ENCODE measurements around the gene FRAS1. TPM values are rescaled to one million over a fixed set of nuclear protein-coding genes. Genes with fewer than 3 reads are reported as not detected.

FRAS1 gene
- total RNA-seq, 1 experiment from 2014 or later = 82.0 TPM

GRCh38 chr4:78167510-78167909 is 110.4 kb downstream of the FRAS1 start:
- no peaks in the 10 kb centered on the region for H3K36me3 Mint-ChIP-seq
- H3K9me3 Mint-ChIP-seq = no peaks in the 10 kb centered on the region
- no peaks in the 10 kb centered on the region for H3K27me3 Mint-ChIP-seq (ENCODE audit: low read depth)
- ChIA-PET CTCF (interaction anchor here (0.9 kb wide), 1 partner anchor 108 kb away, joined by 3 read pairs; no protein-coding TSS in a partner anchor), POLR2A (no interaction called here)
- TF ChIP-seq KAT7 (CRISPR knock-in tag; IDR thresholded peaks at IDR 0.05; ENCODE audit: borderline replicate concordance) (no peak), ZNF512 (CRISPR knock-in tag; IDR thresholded peaks at IDR 0.05; ENCODE audit: borderline replicate concordance) (no peak), ATF1 (CRISPR knock-in tag; IDR thresholded peaks at IDR 0.05) (no peak), SP1 (CRISPR knock-in tag; conservative IDR thresholded peaks at IDR 0.05) (no peak), CREB1 (CRISPR knock-in tag; IDR thresholded peaks at IDR 0.05) (no peak), GRHL2 (CRISPR knock-in tag; IDR thresholded peaks at IDR 0.05; ENCODE audit: insufficient replicate concordance, severe bottlenecking) (no peak), PRRX2 (CRISPR knock-in tag; IDR thresholded peaks at IDR 0.05) (no peak), ZNF425 (CRISPR knock-in tag; conservative IDR thresholded peaks at IDR 0.05) (no peak), ZNF416 (CRISPR knock-in tag; IDR thresholded peaks at IDR 0.05) (no peak), ZNF138 (CRISPR knock-in tag; conservative IDR thresholded peaks at IDR 0.05) (no peak), IRF1 (CRISPR knock-in tag; IDR thresholded peaks at IDR 0.05) (no peak), MYBL2 (CRISPR knock-in tag; IDR thresholded peaks at IDR 0.05) (no peak), ZNF263 (CRISPR knock-in tag; IDR thresholded peaks at IDR 0.05; ENCODE audit: low read depth) (no peak)
- no peak for ATAC-seq
- H3K27ac Mint-ChIP-seq = no peak overlapping the region
- no peak for DNase-seq (ENCODE audit: low spot score)
- H3K4me1 Mint-ChIP-seq = peaks cover 68% of the 10 kb centered on the region
- no peak overlapping the region for H3K4me3 Mint-ChIP-seq

- H3K36me3 Mint-ChIP-seq = no peaks in the 10 kb centered on the region
- ATAC-seq = no peak
- no peak overlapping the region for H3K4me3 Mint-ChIP-seq
- H3K9me3 Mint-ChIP-seq = no peaks in the 10 kb centered on the region
- no peak overlapping the region for H3K27ac Mint-ChIP-seq
- POLR2A ChIA-PET = no interaction called here
- CTCF ChIA-PET = interaction anchor here (0.7 to 0.9 kb wide), 2 partner anchors 108 to 174 kb away, joined by 3 read pairs; no protein-coding TSS in a partner anchor
- peaks cover 67% of the 10 kb centered on the region for H3K4me1 Mint-ChIP-seq
- DNase-seq (ENCODE audit: low spot score) = no peak
- H3K27me3 Mint-ChIP-seq (ENCODE audit: low read depth) = no peaks in the 10 kb centered on the region
- no peak for TF ChIP-seq SP1 (CRISPR knock-in tag; conservative IDR thresholded peaks at IDR 0.05)
- no peak for TF ChIP-seq ZNF416 (CRISPR knock-in tag; IDR thresholded peaks at IDR 0.05)
- no peak for TF ChIP-seq ZNF671 (CRISPR knock-in tag; IDR thresholded peaks at IDR 0.05)
- no peak for TF ChIP-seq HMGA2 (CRISPR knock-in tag; IDR thresholded peaks at IDR 0.05)
- TF ChIP-seq E2F1 (CRISPR knock-in tag; IDR thresholded peaks at IDR 0.05) = no peak
- TF ChIP-seq ATF6 (CRISPR knock-in tag; IDR thresholded peaks at IDR 0.05) = no peak
- no peak for TF ChIP-seq JUN (CRISPR knock-in tag; IDR thresholded peaks at IDR 0.05)
- TF ChIP-seq SMAD3 (CRISPR knock-in tag; IDR thresholded peaks at IDR 0.05; ENCODE audit: borderline replicate concordance) = no peak
- no peak for TF ChIP-seq ATF3 (CRISPR knock-in tag; conservative IDR thresholded peaks at IDR 0.05)
- TF ChIP-seq ZNF512 (CRISPR knock-in tag; IDR thresholded peaks at IDR 0.05; ENCODE audit: borderline replicate concordance) = no peak
- no peak for TF ChIP-seq ZNF138 (CRISPR knock-in tag; conservative IDR thresholded peaks at IDR 0.05)
- no peak for TF ChIP-seq USF1 (CRISPR knock-in tag; IDR thresholded peaks at IDR 0.05)
- no peak for TF ChIP-seq MXD4 (CRISPR knock-in tag; IDR thresholded peaks at IDR 0.05; ENCODE audit: borderline replicate concordance)
- TF ChIP-seq IRF2 (CRISPR knock-in tag; IDR thresholded peaks at IDR 0.05; ENCODE audit: borderline replicate concordance, low read depth) = no peak
- TF ChIP-seq ELF4 (CRISPR knock-in tag; IDR thresholded peaks at IDR 0.05; ENCODE audit: low read depth) = no peak
- TF ChIP-seq CREM (CRISPR knock-in tag; IDR thresholded peaks at IDR 0.05) = no peak
Measured at GRCh38 chr4:78168029-78168428, 110.9 kb downstream of the FRAS1 start.

Data from WTC11 (cell line).